GM19043 (cell line): ENCODE measurements around the gene CCR3.
A peak's percentile ranks its signal among the peaks of the same experiment; 100 is the strongest.

Experiments
- ATAC-seq: cut with Tn5 transposase; IDR thresholded peaks from one replicate; pipeline ENCODE4 v1.9.1; 2021; ENCODE audit warnings: low read depth; ENCODE audit not compliant: unreplicated experiment

CCR3 gene

GRCh38 chr3:46293991-46294833, 52.0 kb downstream of the CCR3 start:
- no peak for ATAC-seq

DNA sequence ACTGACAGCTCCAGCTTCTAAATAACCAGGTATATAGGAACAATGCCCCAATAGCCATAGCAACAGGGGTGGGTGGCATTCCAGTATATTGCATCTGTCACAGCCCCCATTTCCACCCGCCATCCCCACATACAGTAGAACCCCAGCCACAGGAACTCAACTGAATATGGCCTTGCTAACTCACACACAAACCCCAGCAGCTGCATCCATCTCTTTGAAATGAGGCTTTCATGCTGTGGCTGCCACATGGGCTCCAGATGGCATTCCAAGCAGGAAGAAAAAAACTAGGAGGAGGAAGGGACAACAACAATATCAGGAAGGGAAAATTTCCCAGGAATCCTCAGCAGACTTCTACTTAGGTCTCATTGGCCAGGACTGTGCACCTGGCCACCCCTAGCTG, 54.6 kb downstream of the CCR3 start:
- ATAC-seq, result no peak

DNA sequence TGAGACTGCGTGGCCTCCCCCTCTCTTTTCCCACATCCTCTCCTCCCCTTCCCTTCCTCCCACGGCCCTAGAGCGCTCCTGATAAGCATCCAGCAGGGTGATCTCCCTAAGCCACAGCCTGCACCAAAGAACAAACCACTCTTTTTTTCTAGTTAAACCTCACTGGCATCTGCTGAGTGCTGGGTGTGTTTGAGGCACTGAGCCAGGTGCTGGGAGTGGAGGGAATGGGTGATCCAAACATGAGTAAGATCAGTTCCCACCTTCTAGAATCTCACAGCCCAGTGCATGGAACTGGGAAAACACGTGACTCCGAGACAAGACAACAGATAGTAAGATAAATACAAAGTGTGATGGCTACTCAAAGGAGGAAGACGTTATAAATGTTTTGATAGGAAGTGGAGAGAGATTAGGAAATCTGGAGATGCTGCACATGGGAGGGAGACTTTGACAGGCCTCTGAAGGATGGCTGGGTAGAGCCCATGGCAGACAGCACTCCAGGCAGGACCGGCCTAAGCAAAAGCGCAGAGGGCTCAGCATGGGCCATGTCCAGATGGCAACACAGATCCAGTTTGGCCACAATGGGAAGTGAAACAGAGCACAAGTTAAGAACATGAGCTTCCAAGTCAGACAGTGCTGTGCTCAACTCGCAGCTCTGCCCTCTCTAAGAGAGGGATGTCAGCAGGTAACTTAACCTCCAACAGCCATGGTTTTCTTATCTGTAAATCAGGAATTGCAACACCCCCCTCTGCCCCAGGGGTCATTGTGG, 55.6 kb downstream of the CCR3 start:
- no peak for ATAC-seq

DNA sequence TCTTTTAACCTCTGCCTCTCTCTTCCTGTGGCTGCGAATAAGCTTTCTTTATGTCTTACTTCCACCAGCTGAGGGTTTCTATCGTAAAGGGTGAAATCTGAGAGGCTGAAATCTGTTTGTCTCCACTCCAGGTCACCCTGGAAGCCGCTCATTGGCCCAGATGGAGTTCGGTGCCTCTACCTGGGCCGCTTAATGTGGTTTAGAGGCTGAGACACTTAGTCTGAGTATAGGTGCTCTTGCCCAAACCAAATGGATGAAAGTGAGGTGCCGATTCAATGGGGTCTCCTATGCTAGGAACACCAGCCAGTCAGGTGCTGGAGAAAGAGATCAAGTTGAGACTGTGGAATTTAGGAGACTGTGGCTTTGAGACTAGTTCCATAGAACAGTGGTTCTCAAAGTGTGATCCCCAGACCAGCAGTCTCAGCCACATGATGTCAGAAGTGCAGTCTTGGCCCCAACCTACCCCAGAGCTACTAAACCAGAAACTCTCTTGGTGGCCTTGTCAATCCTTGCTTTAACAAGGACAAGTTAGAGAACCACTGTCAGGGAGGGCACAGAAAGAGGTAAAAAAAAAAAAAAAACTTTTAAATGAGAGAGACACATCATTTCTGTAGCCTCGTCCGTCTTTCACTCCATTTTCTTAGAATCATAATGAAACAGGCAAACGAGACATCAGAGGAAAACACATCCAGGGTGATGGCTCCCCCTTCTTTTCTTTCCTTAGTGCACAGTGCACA, 56.8 kb downstream of the CCR3 start:
- ATAC-seq, result peak; percentile 56

GRCh38 chr3:46299608-46300460, 57.6 kb downstream of the CCR3 start:
- no peak for ATAC-seq

DNA sequence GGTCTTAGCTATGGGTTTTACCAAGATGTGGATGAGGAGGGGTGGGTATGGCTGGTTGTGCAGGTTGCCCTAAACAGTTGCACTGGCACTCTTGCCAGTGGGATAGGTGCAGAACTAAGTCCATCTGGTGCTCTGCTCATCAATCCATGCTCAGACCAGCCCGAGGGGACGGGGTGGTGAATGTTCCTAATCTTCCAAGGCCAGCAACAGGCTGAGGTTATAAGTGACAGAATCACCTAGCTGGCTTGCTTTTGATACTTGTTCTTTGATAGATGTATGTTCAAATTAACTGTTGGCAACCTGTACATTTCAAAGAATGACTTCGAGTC, 58.2 kb downstream of the CCR3 start:
- ATAC-seq, result no peak

- no peak for ATAC-seq
Measured at GRCh38 chr3:46301122-46301835, 59.0 kb downstream of the CCR3 start.

- no peak for ATAC-seq
Measured at GRCh38 chr3:46303240-46303639, 61.0 kb downstream of the CCR3 start.

DNA sequence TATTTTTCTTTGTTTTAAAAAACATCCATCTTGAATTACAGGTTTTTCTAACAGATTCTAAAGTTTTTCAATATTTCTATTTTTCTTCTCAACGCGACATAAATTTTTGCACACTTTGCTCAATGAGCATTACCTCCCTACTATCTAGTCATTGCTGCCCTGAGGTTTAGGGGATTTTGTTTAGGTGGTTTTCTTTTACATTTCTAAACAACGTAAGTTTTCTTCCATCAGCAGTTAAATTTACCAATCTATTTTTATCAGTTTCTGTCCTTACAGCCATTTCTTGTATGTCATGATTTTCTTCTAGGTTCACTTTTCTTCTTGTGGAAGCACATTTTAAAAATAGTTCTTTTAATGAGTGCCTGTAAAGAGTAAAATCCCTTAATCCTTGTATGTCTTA, 62.5 kb downstream of the CCR3 start:
- ATAC-seq, result no peak

- no peak for ATAC-seq
Measured at GRCh38 chr3:46312991-46313390, 70.7 kb downstream of the CCR3 start.

- ATAC-seq, result no peak
Measured at GRCh38 chr3:46314517-46314916, 72.3 kb downstream of the CCR3 start.

DNA sequence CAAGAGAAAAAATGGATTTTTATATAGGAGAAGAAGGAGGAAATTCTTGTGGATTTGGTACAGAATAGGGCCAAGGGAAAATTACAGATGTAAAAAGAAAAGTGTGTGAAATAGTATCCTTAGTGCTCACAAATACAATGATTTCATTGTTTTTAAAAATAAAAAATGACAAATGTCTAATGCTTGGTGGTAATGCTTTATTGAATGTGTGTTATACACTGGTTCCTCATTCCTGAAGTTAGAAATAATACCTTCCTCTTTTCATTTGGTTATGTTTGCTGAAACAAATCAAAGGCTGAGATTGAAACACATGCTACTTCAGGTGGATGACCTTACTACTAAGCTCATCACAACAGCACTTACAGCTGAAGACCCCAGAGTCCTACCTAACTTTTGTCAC, 73.9 kb downstream of the CCR3 start:
- ATAC-seq, result no peak
